ENCODE measurements around the gene VPS8. TPM values are rescaled to one million over a fixed set of nuclear protein-coding genes. Genes with fewer than 3 reads are reported as not detected.
"Not testable (repeated sequence)": the region's sequence is repeated elsewhere in the genome, so short reads cannot be mapped to it uniquely, and the experiment has no call there.

VPS8 gene
- total RNA-seq, 1 donor from 2014 or later: 83.9 TPM

- H3K27me3 ChIP-seq (ENCODE audit: low read depth): no peaks in the 10 kb centered on the region
- TF ChIP-seq, protein P1, sequence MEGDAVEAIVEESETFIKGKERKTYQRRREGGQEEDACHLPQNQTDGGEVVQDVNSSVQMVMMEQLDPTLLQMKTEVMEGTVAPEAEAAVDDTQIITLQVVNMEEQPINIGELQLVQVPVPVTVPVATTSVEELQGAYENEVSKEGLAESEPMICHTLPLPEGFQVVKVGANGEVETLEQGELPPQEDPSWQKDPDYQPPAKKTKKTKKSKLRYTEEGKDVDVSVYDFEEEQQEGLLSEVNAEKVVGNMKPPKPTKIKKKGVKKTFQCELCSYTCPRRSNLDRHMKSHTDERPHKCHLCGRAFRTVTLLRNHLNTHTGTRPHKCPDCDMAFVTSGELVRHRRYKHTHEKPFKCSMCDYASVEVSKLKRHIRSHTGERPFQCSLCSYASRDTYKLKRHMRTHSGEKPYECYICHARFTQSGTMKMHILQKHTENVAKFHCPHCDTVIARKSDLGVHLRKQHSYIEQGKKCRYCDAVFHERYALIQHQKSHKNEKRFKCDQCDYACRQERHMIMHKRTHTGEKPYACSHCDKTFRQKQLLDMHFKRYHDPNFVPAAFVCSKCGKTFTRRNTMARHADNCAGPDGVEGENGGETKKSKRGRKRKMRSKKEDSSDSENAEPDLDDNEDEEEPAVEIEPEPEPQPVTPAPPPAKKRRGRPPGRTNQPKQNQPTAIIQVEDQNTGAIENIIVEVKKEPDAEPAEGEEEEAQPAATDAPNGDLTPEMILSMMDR (IDR thresholded peaks at IDR 0.05; ENCODE audit: borderline replicate concordance): no peak
These were observed 170.1 kb downstream of the VPS8 start for GRCh38 chr3:184982076-184982475.

DNA sequence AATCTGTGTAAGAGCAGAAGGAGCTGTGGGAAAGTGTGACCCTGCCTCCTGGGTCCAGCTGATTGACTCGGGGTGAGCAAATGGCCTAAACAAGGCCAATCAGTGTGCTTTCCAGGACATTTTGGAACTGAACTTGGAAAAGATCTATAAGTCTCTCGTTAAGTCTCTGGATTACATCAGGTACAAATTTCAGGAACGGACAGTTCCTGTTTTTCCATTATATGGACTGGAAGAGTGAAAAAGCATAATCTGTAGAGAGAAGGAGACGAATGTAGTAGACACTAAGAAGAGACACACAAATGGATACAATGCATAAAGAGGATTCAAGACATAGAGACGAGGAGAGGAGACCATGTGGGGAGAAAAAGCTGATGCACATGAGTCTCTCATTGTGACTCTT is 173.6 kb downstream of the VPS8 start:
- no peaks in the 10 kb centered on the region for H3K9me3 ChIP-seq (replicated peaks)
- H3K4me1 ChIP-seq: no peaks in the 10 kb centered on the region
- H3K36me3 ChIP-seq: peaks cover 24% of the 10 kb centered on the region
- intact Hi-C loops (cut with micrococcal nuclease): no loop called here
- no peak overlapping the region for H3K4me3 ChIP-seq
- H3K27me3 ChIP-seq (ENCODE audit: low read depth): no peaks in the 10 kb centered on the region
- TF ChIP-seq, protein P1 (IDR thresholded peaks at IDR 0.05; ENCODE audit: borderline replicate concordance): no peak
- DNase-seq: no peak
- H3K27ac ChIP-seq (replicated peaks): no peak overlapping the region

More at GRCh38 chr3:184982076-184982475, 170.1 kb downstream of the VPS8 start:
- intact Hi-C loops (cut with micrococcal nuclease): no loop called here
- H3K36me3 ChIP-seq: peaks cover 11% of the 10 kb centered on the region
- H3K27ac ChIP-seq (replicated peaks): no peak overlapping the region
- H3K4me3 ChIP-seq: no peak overlapping the region
- peaks cover 8% of the 10 kb centered on the region for H3K4me1 ChIP-seq
- no peak for DNase-seq
- no peaks in the 10 kb centered on the region for H3K9me3 ChIP-seq (replicated peaks)

DNA sequence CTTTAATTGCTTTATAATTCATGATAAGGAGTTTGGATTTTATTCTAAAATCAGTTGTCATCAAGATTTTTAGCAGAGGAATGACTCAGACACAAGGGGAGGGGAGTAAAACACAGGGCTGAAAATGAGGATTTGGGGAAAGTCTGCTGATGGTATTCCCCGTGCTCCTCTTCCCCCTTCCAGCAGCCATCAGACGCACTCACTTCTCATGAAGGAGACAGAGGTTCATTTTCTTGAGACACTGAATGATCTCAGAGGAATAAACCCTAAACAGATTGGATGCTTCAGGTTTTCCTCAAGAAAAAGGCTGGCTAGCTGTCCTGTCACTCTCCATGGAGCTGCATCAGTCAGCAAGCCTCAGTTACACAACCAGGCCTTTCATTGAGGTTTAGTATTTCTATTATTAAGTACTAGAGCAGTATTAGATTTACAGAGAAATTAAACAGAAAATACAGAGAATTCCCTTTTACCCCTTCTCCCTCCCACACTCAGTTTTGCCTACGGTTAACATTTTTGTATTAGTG is 174.5 kb downstream of the VPS8 start:
- Histone ChIP-seq H3K9me3 (replicated peaks) (no peaks in the 10 kb centered on the region), H3K4me3 (no peak overlapping the region), H3K27me3 (ENCODE audit: low read depth) (no peaks in the 10 kb centered on the region), H3K36me3 (peaks cover 24% of the 10 kb centered on the region), H3K27ac (replicated peaks) (no peak overlapping the region), H3K4me1 (no peaks in the 10 kb centered on the region)
- TF ChIP-seq, protein P1 (IDR thresholded peaks at IDR 0.05; ENCODE audit: borderline replicate concordance): no peak
- no peak for DNase-seq
- intact Hi-C loops (cut with micrococcal nuclease): no loop called here

DNA sequence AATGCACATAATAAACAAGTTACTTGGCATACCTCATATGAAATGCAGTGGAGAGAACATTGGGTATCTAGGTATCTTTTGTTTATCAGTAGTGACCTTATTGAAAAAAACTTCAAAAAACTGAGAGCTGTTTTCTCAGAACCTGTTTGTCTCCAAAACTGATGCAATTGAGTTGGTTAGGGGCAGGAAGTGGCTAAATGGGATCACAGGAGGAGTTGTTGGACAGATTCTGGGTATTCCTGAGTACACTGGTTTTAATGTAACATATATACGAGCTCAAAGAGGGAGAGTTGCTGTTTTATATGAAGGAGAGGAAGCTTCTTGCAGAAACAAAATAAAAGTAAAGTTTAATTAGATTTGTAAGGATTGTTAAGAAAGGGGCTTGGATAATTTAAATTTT is 181.4 kb downstream of the VPS8 start:
- Histone ChIP-seq H3K4me1 (no peaks in the 10 kb centered on the region), H3K36me3 (peaks cover 51% of the 10 kb centered on the region), H3K9me3 (replicated peaks) (no peaks in the 10 kb centered on the region), H3K27ac (replicated peaks) (no peak overlapping the region), H3K27me3 (ENCODE audit: low read depth) (no peaks in the 10 kb centered on the region), H3K4me3 (no peak overlapping the region)
- intact Hi-C loops (cut with micrococcal nuclease): no loop called here
- no peak for DNase-seq
- TF ChIP-seq, protein P1 (IDR thresholded peaks at IDR 0.05; ENCODE audit: borderline replicate concordance): no peak

DNA sequence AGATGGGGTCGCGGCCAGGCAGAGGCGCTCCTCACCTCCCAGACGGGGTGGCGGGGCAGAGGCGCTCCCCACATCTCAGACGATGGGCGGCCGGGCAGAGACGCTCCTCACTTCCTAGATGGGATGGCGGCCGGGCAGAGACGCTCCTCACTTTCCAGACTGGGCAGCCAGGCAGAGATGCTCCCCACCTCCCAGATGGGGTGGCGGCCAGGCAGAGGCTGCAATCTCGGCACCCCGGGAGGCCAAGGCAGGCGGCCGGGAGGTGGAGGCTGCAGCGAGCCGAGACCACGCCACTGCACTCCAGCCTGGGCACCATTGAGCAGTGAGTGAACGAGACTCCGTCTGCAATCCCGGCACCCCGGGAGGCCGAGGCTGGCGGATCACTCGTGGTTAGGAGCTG is 191.9 kb downstream of the VPS8 start:
- H3K9me3 ChIP-seq (replicated peaks); H3K27ac ChIP-seq (replicated peaks); DNase-seq; H3K4me3 ChIP-seq; intact Hi-C loops (cut with micrococcal nuclease); H3K4me1 ChIP-seq; H3K27me3 ChIP-seq (ENCODE audit: low read depth): not testable (repeated sequence)
- peaks cover 64% of the 10 kb centered on the region for H3K36me3 ChIP-seq

DNA sequence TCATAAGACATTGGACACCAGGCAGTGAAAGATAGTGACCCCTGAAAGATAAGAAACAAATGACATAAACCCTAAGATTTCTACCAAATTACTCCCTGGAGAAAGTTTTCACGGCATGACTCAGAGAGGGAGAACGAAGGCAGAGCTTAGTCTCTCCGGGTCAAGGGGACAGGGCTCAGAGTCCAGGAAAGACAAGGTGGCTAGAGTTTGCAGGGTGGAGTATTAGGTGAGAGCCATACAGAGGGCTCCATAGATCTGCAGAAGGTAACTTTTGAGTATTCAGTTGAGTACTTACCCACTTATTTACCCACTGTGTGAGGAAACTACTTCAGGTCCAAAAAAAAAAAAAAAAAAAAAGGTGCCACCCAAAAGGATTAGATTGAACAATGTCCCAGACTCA is 197.7 kb downstream of the VPS8 start:
- no peaks in the 10 kb centered on the region for H3K27me3 ChIP-seq (ENCODE audit: low read depth)
- H3K36me3 ChIP-seq: peaks cover 28% of the 10 kb centered on the region
- no peak for DNase-seq
- no peak overlapping the region for H3K4me3 ChIP-seq
- TF ChIP-seq, protein P1 (IDR thresholded peaks at IDR 0.05; ENCODE audit: borderline replicate concordance): no peak
- H3K27ac ChIP-seq (replicated peaks): no peak overlapping the region
- intact Hi-C loops (cut with micrococcal nuclease): no loop called here
- H3K4me1 ChIP-seq: no peaks in the 10 kb centered on the region
- peaks cover 26% of the 10 kb centered on the region for H3K9me3 ChIP-seq (replicated peaks)

DNA sequence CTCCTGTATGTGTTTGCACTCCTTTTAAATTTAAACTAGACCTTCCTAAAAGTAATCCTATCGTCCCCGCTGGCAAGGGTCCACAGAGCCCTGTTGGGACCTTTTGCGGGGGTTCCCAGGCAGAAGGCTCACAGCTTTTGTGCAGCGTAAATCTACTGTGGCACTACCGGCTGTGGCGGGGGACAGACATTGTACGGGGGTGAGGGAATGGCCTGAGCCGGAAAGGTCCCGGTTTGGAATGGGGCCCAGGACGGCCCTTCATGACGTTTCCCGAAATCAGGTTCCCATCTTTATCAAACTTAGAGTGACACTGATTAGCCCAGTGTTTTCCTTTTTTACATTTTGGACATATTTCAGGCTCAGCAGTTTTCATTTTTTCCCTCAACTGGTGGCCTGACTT is 205.6 kb downstream of the VPS8 start:
- H3K4me1 ChIP-seq; intact Hi-C loops (cut with micrococcal nuclease); H3K36me3 ChIP-seq; H3K27me3 ChIP-seq (ENCODE audit: low read depth); H3K9me3 ChIP-seq (replicated peaks): not testable (repeated sequence)
- H3K27ac ChIP-seq (replicated peaks): peak overlapping the region; percentile 45
- peak overlapping the region; percentile 33 for H3K4me3 ChIP-seq
- DNase-seq: peak; percentile 22

DNA sequence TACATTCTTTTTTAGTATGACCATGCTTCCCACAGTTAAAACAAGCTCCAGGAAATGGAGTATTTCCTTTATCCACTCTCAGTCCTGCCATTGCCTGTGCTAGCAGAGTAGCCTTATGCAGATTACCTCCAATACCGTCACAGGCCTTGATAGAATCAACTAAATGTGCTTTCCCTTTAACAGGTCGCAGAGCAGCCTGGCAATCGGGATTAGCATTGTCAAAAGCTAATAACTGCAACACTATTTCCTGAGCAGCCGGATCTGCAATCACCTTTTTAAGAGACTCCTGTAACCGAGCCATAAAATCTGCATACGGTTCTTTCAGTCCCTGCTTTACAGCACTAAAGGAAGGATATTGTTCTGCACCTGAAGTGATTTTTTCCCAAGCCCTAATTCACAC is 206.0 kb downstream of the VPS8 start:
- H3K9me3 ChIP-seq (replicated peaks); DNase-seq; H3K27me3 ChIP-seq (ENCODE audit: low read depth); H3K4me1 ChIP-seq; intact Hi-C loops (cut with micrococcal nuclease); H3K36me3 ChIP-seq: not testable (repeated sequence)
- H3K4me3 ChIP-seq: peak overlapping the region; percentile 33
- peak overlapping the region; percentile 45 for H3K27ac ChIP-seq (replicated peaks)
